Neural crest cell (in vitro differentiated cells): ENCODE data around the gene JPH3. TPM values are rescaled to one million over a fixed set of nuclear protein-coding genes. Genes with fewer than 3 reads are reported as not detected.
A peak's percentile ranks its signal among the peaks of the same experiment; 100 is the strongest.

Experiments
- DNase-seq: peaks from one replicate; pipeline ENCODE4 v3.0.0; 2021; ENCODE audit warnings: low read depth, mixed read lengths, low spot score
- H3K27ac Mint-ChIP-seq: one replicate; pipeline ENCODE4 v1.8.0; 2021; ENCODE audit warnings: mild to moderate bottlenecking, mixed read lengths; ENCODE audit not compliant: unreplicated experiment
- H3K27me3 Mint-ChIP-seq: 2 replicates; pipeline ENCODE4 v1.8.0; 2021; ENCODE audit warnings: low read depth, mild to moderate bottlenecking, mixed read lengths
- H3K36me3 Mint-ChIP-seq: 2 replicates; pipeline ENCODE4 v1.8.0; 2021; ENCODE audit warnings: low read depth, mild to moderate bottlenecking, mixed read lengths
- H3K4me1 Mint-ChIP-seq: 2 replicates; pipeline ENCODE4 v1.8.0; 2021; ENCODE audit warnings: mixed read lengths
- H3K4me3 Mint-ChIP-seq: one replicate; pipeline ENCODE4 v1.8.0; 2021; ENCODE audit warnings: mild to moderate bottlenecking, mixed read lengths
- H3K9me3 Mint-ChIP-seq: 2 replicates; pipeline ENCODE4 v1.8.0; 2021; ENCODE audit warnings: mixed read lengths
- CTCF ChIP-seq: fragments of 200-600 bp; sonication (generic); conservative IDR thresholded peaks from 2 replicates; pipeline ENCODE4 v1.5.0; 2021; ENCODE audit warnings: antibody characterized with exemption, mild to moderate bottlenecking
- total RNA-seq: library from RNA; stranded (reverse); gene quantifications from 2 replicates; pipeline ENCODE4 v1.2.1, GENCODE V29; 2021

Gene JPH3
- total RNA-seq, 1 donor from 2014 or later: 9.1 TPM

GRCh38 chr16:87657621-87658192 lies 55.4 kb downstream of the JPH3 start:
- no peak overlapping the region for H3K27ac Mint-ChIP-seq
- TF ChIP-seq CTCF: no peak
- no peak overlapping the region for H3K4me3 Mint-ChIP-seq
- no peaks in the 10 kb centered on the region for H3K36me3 Mint-ChIP-seq
- DNase-seq: no peak
- H3K4me1 Mint-ChIP-seq: no peaks in the 10 kb centered on the region
- peaks cover 17% of the 10 kb centered on the region for H3K27me3 Mint-ChIP-seq
- peaks cover 2% of the 10 kb centered on the region for H3K9me3 Mint-ChIP-seq

GRCh38 chr16:87658564-87659225 lies 56.4 kb downstream of the JPH3 start:
- H3K27ac Mint-ChIP-seq: no peak overlapping the region
- no peak for TF ChIP-seq CTCF
- no peak overlapping the region for H3K4me3 Mint-ChIP-seq
- peaks cover 17% of the 10 kb centered on the region for H3K27me3 Mint-ChIP-seq
- peaks cover 2% of the 10 kb centered on the region for H3K9me3 Mint-ChIP-seq
- no peaks in the 10 kb centered on the region for H3K4me1 Mint-ChIP-seq
- H3K36me3 Mint-ChIP-seq: no peaks in the 10 kb centered on the region
- DNase-seq: no peak

- Mint-ChIP-seq H3K4me3 (no peak overlapping the region), H3K4me1 (no peaks in the 10 kb centered on the region), H3K36me3 (no peaks in the 10 kb centered on the region), H3K27ac (no peak overlapping the region), H3K27me3 (peaks cover 17% of the 10 kb centered on the region), H3K9me3 (peaks cover 2% of the 10 kb centered on the region)
- TF ChIP-seq CTCF: no peak
- DNase-seq: peak; percentile 59
Measured at GRCh38 chr16:87661561-87661960, 59.3 kb downstream of the JPH3 start.

GRCh38 chr16:87662254-87663204 lies 60.2 kb downstream of the JPH3 start:
- peak; percentile 14 for TF ChIP-seq CTCF
- H3K27me3 Mint-ChIP-seq: peaks cover 17% of the 10 kb centered on the region
- H3K36me3 Mint-ChIP-seq: no peaks in the 10 kb centered on the region
- H3K4me1 Mint-ChIP-seq: no peaks in the 10 kb centered on the region
- no peak overlapping the region for H3K27ac Mint-ChIP-seq
- no peaks in the 10 kb centered on the region for H3K9me3 Mint-ChIP-seq
- H3K4me3 Mint-ChIP-seq: no peak overlapping the region
- DNase-seq: no peak

- Mint-ChIP-seq H3K27me3 (peaks cover 14% of the 10 kb centered on the region), H3K9me3 (no peaks in the 10 kb centered on the region), H3K36me3 (no peaks in the 10 kb centered on the region), H3K27ac (no peak overlapping the region), H3K4me3 (no peak overlapping the region), H3K4me1 (no peaks in the 10 kb centered on the region)
- no peak for DNase-seq
- TF ChIP-seq CTCF: no peak
Measured at GRCh38 chr16:87664792-87665191, 62.5 kb downstream of the JPH3 start.
